ENCODE measurements around the gene TLX2. TPM values are rescaled to one million over a fixed set of nuclear protein-coding genes. Genes with fewer than 3 reads are reported as not detected.

Gene TLX2
- total RNA-seq, 2 donors from 2014 or later = 0.12 to 0.40 TPM

DNA sequence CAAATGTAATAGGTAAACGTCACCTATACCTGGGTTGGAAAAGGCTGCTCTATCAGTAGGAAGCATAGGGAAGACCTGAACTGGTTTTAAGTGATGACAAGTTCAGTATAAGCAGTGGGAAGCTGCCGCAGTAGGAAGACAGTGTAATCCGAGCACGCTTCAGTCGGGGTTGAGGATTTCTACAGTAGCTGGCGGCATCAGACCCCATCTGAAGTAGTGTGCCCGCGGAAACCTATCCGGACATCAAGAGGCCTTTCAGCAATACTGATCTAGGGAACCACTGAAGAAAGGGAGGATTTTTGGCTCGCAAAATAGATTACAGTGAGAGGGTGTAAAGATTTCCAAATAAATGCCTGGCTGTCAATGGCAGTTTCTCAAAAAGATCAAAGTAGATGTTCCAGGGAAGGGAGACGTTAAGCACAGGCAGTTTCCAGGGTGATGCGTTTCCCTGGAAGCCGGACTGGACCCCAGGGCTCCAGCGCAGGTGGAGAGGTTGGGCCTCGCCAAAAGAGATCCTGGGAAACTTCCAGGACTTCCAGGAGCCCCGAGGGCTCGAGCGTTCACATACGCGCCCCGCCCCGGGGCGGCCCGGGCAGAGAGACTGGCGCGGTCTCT is 34.1 kb downstream of the TLX2 start:
- TF ChIP-seq, protein P1, sequence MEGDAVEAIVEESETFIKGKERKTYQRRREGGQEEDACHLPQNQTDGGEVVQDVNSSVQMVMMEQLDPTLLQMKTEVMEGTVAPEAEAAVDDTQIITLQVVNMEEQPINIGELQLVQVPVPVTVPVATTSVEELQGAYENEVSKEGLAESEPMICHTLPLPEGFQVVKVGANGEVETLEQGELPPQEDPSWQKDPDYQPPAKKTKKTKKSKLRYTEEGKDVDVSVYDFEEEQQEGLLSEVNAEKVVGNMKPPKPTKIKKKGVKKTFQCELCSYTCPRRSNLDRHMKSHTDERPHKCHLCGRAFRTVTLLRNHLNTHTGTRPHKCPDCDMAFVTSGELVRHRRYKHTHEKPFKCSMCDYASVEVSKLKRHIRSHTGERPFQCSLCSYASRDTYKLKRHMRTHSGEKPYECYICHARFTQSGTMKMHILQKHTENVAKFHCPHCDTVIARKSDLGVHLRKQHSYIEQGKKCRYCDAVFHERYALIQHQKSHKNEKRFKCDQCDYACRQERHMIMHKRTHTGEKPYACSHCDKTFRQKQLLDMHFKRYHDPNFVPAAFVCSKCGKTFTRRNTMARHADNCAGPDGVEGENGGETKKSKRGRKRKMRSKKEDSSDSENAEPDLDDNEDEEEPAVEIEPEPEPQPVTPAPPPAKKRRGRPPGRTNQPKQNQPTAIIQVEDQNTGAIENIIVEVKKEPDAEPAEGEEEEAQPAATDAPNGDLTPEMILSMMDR (IDR thresholded peaks at IDR 0.05) = no peak
- no peak for DNase-seq
- Histone ChIP-seq H3K27me3 (no peaks in the 10 kb centered on the region), H3K4me3 (peak overlapping the region; percentile 50), H3K9ac (ENCODE audit: low read depth in 2 of 2, low read length in 2 of 2) (peak overlapping the region; percentile 16 to 68), H3K4me1 (no peaks in the 10 kb centered on the region), H3K36me3 (no peaks in the 10 kb centered on the region), H3K9me3 (no peaks in the 10 kb centered on the region), H3K27ac (no peak overlapping the region)
- intact Hi-C loops (cut with DNase I) = no loop called here

DNA sequence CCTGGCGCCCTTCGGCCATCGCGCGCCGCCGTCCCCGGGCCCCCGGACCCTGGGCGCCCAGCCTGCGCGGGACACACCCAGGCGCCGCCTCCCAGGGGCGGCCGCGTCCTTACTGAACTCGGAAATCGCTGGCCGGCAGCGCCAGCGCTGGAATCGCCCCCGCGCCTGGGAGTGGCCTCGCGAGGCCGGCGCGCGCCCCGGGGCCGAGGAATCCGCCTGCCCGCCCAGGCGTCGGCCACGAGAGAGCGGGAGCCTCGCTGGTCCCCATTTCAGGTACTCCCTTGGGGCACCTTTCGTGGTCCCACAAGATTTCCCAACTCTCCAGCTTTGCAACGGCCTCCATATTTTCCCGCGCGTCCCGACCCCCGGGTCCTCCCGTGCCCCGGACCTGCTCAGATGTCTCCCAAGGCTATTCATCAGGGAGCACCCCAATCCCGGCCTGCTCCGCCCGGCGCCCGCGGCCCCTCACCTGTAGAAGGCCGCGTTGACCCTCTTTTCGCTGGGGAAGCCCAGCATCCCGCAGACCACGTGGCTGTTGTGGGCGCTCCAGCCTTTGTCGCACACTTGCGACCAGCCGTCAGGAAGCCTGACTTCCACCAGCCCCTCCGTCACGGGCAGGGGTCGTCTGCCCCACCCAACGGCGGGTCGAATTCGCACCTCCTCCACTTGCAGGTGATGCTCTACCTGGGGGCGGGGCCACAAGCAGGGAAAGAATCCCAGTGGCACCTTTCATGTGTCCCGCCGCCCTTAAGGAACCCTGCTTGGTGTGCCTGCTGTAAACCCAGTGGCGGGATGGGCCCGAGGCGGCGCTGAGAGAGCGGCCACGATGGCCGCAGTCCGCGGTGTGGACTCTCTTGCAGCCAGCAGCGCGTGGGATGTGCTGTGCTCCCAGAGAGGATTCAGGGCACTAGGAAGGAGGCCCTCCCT is 34.9 kb downstream of the TLX2 start:
- Histone ChIP-seq H3K4me1 (no peaks in the 10 kb centered on the region), H3K9me3 (no peaks in the 10 kb centered on the region), H3K36me3 (no peaks in the 10 kb centered on the region), H3K9ac (ENCODE audit: low read depth in 2 of 2, low read length in 2 of 2) (peak overlapping the region; percentile 68 to 79), H3K27me3 (no peaks in the 10 kb centered on the region), H3K4me3 (peak overlapping the region; percentile 50), H3K27ac (no peak overlapping the region)
- peak; percentile 80 for DNase-seq
- intact Hi-C loops (cut with DNase I) = no loop called here
- TF ChIP-seq, protein P1 (IDR thresholded peaks at IDR 0.05) = no peak

DNA sequence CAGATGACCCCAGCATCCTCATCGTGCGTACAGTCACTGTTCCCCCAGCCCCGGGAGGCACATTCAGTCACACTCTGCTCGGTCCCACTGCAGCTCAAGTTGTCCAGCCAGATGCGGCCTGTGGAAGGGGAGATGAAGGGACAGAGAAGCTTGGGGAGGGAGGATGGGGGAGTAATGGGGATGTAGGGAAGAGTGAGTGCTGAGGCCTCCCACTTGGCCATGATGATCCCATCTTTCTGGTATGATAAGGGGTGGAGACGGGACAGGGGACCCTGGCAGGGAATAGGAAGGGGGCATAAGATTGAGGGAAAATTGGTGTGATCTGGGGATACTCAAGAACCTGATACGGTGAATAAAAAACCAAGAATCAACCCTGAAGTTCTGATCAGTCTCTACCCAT is 36.0 kb downstream of the TLX2 start:
- H3K9ac ChIP-seq (ENCODE audit: low read depth in 2 of 2, low read length in 2 of 2) = no peak overlapping the region
- intact Hi-C loops (cut with DNase I) = no loop called here
- no peaks in the 10 kb centered on the region for H3K36me3 ChIP-seq
- no peak overlapping the region for H3K4me3 ChIP-seq
- no peaks in the 10 kb centered on the region for H3K27me3 ChIP-seq
- no peaks in the 10 kb centered on the region for H3K4me1 ChIP-seq
- no peak for DNase-seq
- H3K27ac ChIP-seq = no peak overlapping the region
- TF ChIP-seq, protein P1 (IDR thresholded peaks at IDR 0.05) = no peak
- H3K9me3 ChIP-seq = no peaks in the 10 kb centered on the region

DNA sequence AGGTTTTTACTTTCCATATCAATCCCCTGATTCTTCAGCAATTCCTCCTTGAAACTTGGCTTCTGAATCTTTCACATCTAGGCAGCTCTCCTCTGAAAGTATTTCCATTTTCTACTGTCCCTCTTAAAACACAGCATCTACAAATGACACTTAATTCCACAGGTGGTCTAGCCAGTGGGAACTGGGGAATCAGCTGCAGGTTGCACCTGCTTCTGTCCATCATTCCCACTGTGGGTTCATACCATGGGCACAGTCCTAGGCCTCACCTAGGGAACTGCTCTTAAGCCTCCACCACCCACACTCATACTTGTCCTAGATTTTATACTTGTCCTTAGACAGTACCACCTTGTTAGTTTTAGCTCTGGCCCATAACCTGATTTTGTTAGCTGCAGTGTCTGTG is 37.3 kb downstream of the TLX2 start:
- TF ChIP-seq, protein P1 (IDR thresholded peaks at IDR 0.05) = no peak
- H3K27me3 ChIP-seq = no peaks in the 10 kb centered on the region
- no peak for DNase-seq

DNA sequence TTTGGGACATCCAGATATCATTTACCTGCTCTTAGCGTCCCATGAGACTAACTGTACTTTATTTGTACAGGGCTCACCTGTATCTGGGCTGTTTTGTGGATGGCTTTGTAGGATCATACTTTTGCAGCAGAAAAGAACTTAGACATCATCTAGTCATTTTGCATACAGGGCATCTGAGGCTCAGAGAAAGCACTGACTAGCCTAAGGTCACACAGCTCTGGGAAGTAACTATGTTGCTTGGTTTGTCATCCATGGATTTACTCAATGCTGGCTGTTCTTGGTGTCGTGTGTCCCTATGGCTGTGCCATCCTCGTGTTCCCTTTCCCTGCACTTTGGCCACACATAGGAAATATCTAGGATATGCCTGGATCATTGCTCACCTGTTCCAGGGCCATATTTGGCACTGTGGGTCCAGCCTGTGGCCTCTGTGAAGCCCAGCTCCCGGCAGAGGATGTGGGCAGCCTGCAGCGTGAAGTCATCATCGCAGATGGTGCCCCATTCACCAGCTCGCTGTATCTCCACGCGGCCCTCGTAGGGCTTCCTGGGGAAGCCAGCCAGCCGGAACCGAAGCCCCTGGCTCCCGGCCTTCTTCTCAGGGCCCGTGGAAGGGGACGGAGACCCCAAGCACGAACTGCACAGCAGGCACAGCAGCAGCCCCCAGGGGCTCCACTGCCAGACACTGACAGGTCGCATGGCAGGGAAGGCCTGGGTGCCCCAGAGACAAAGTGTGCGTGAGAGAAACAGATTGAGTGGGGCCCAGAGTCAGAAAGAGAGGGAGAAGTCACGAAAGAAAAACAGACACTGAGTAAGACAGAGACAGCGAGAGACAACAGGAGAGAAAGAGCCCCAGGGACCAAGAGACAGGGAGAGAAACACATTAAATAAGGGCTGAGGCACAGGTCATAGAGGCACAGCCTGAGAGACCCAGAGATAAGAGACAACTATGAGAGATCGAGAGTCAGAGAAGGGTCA is 38.0 kb downstream of the TLX2 start:
- peak overlapping the region in 1 of 2 donors; percentile 7 for H3K9ac ChIP-seq (ENCODE audit: low read depth in 2 of 2, low read length in 2 of 2)
- no peaks in the 10 kb centered on the region for H3K9me3 ChIP-seq
- no peaks in the 10 kb centered on the region for H3K36me3 ChIP-seq
- no peaks in the 10 kb centered on the region for H3K4me1 ChIP-seq
- TF ChIP-seq, protein P1 (IDR thresholded peaks at IDR 0.05) = no peak
- DNase-seq = no peak
- H3K4me3 ChIP-seq = peak overlapping the region; percentile 76
- no peaks in the 10 kb centered on the region for H3K27me3 ChIP-seq
- intact Hi-C loops (cut with DNase I) = no loop called here
- no peak overlapping the region for H3K27ac ChIP-seq

More for the DNA sequence above, 37.3 kb downstream of the TLX2 start:
- no peaks in the 10 kb centered on the region for H3K4me1 ChIP-seq
- H3K27ac ChIP-seq = no peak overlapping the region
- no peaks in the 10 kb centered on the region for H3K9me3 ChIP-seq
- intact Hi-C loops (cut with DNase I) = no loop called here
- H3K36me3 ChIP-seq = no peaks in the 10 kb centered on the region
- H3K4me3 ChIP-seq = no peak overlapping the region
- no peak overlapping the region for H3K9ac ChIP-seq (ENCODE audit: low read depth in 2 of 2, low read length in 2 of 2)
